GM19397 (cell line): Measurements from ENCODE around the gene ZNF296.

Source experiments
- ATAC-seq: cut with Tn5 transposase; IDR thresholded peaks from one replicate; pipeline ENCODE4 v1.9.1; 2021; ENCODE audit warnings: mild to moderate bottlenecking, moderate library complexity; ENCODE audit not compliant: unreplicated experiment

ZNF296 gene

GRCh38 chr19:45103508-45104319 lies 27.4 kb upstream of the ZNF296 start:
- no peak for ATAC-seq

GRCh38 chr19:45103156-45103507 lies 26.9 kb upstream of the ZNF296 start:
- no peak for ATAC-seq

GRCh38 chr19:45102481-45102880 lies 26.2 kb upstream of the ZNF296 start:
- ATAC-seq = no peak

GRCh38 chr19:45101806-45102205 lies 25.5 kb upstream of the ZNF296 start:
- ATAC-seq = no peak

- ATAC-seq = no peak
These were observed 24.6 kb upstream of the ZNF296 start for GRCh38 chr19:45100846-45101252.

- ATAC-seq = no peak
These were observed 23.9 kb upstream of the ZNF296 start for GRCh38 chr19:45100201-45100600.

GRCh38 chr19:45099467-45100191 lies 23.4 kb upstream of the ZNF296 start:
- no peak for ATAC-seq

GRCh38 chr19:45098521-45099466 lies 22.5 kb upstream of the ZNF296 start:
- ATAC-seq = no peak

GRCh38 chr19:45097776-45098520 lies 21.7 kb upstream of the ZNF296 start:
- ATAC-seq = no peak

- ATAC-seq = no peak
These were observed 21.1 kb upstream of the ZNF296 start for GRCh38 chr19:45097450-45097775.

- no peak for ATAC-seq
These were observed 20.4 kb upstream of the ZNF296 start for GRCh38 chr19:45096700-45097099.

GRCh38 chr19:45095496-45096413 lies 19.5 kb upstream of the ZNF296 start:
- no peak for ATAC-seq

GRCh38 chr19:45094707-45095106 lies 18.4 kb upstream of the ZNF296 start:
- ATAC-seq = no peak

- ATAC-seq = no peak
These were observed 17.9 kb upstream of the ZNF296 start for GRCh38 chr19:45094137-45094536.

- ATAC-seq = peak; percentile 68
These were observed 16.7 kb upstream of the ZNF296 start, which contains the start of gene PPP1R37 for GRCh38 chr19:45092747-45093678. PPP1R37 (plus strand) TSS chr19:45093179; CDS start chr19:45093326, 147 bp downstream.

- peak; percentile 67 for ATAC-seq
These were observed 15.0 kb upstream of the ZNF296 start for GRCh38 chr19:45091031-45091923.

- no peak for ATAC-seq
These were observed 14.3 kb upstream of the ZNF296 start for GRCh38 chr19:45090606-45091005.
